ENCODE data around the gene LAMA2. TPM values are rescaled to one million over a fixed set of nuclear protein-coding genes. Genes with fewer than 3 reads are reported as not detected.
A peak's percentile ranks its signal among the peaks of the same experiment; 100 is the strongest.

The LAMA2 gene
- total and polyA plus RNA-seq, 4 donors: 5.2 to 105 (median 45.9) TPM

- no peak for ATAC-seq (ENCODE audit: insufficient read depth, low FRiP score)
- H3K9ac ChIP-seq (ENCODE audit: insufficient read depth in 1 of 2, low read length in 2 of 2): no peak overlapping the region
- WGBS, 2 donors: 77 to 78% methylated on average over 3 of the region's 3 CpGs
- TF ChIP-seq CTCF (IDR thresholded peaks at IDR 0.05; ENCODE audit: control extremely low read depth, extremely low read depth): no peak
- H3K27me3 ChIP-seq (ENCODE audit: control insufficient read depth in 3 of 3, insufficient read depth in 3 of 3, low read length in 2 of 3): no peaks in the 10 kb centered on the region
- no peaks in the 10 kb centered on the region for H3K9me3 ChIP-seq (ENCODE audit: control insufficient read depth in 4 of 4, insufficient read depth in 3 of 4, low read length in 3 of 4)
- H3K36me3 ChIP-seq (ENCODE audit: control insufficient read depth in 4 of 4, insufficient read depth in 4 of 4, low read length in 4 of 4): no peaks in the 10 kb centered on the region
- peak overlapping the region in 1 of 2 donors; percentile 61 for H3K27ac ChIP-seq (ENCODE audit: low read depth in 1 of 2, low read length in 1 of 2)
- H3K4me1 ChIP-seq (ENCODE audit: control insufficient read depth in 5 of 5, insufficient read depth in 5 of 5, low read length in 5 of 5): peaks cover 0 to 41% (median 16%) of the 10 kb centered on the region in 5 donors
- peak in 2 of 3 donors; percentile 78 to 85 for DNase-seq
- H3K4me3 ChIP-seq: no peak overlapping the region
Measured at GRCh38 chr6:129183681-129184301, 300.9 kb downstream of the LAMA2 start.

DNA sequence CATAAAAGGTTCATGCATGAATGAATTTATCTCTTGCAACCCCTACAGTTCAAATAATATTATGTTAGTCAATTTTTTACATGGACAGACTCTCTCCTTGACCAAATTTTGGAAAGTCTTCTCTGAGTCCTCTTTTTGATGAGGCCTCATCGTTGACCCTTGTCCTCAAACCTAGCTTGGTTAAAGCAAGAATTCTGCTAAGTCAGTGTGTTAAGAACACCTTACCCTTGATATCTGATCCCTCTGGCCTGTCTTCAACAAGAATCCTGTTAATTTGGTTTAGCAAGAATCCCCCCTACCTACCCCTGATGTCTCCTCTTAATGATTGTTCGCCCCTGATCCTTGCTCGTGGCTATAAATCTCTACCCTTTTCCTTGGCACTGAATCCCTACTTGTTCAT is 301.4 kb downstream of the LAMA2 start:
- DNase-seq (no peak), ATAC-seq (ENCODE audit: insufficient read depth, low FRiP score) (no peak)
- WGBS, 2 donors: 84 to 89% methylated on average over 3 of the region's 3 CpGs
- Histone ChIP-seq H3K36me3 (ENCODE audit: control insufficient read depth in 4 of 4, insufficient read depth in 4 of 4, low read length in 4 of 4) (no peaks in the 10 kb centered on the region), H3K4me3 (no peak overlapping the region), H3K27me3 (ENCODE audit: control insufficient read depth in 3 of 3, insufficient read depth in 3 of 3, low read length in 2 of 3) (no peaks in the 10 kb centered on the region), H3K9me3 (ENCODE audit: control insufficient read depth in 4 of 4, insufficient read depth in 3 of 4, low read length in 3 of 4) (no peaks in the 10 kb centered on the region), H3K9ac (ENCODE audit: insufficient read depth in 1 of 2, low read length in 2 of 2) (no peak overlapping the region), H3K4me1 (ENCODE audit: control insufficient read depth in 5 of 5, insufficient read depth in 5 of 5, low read length in 5 of 5) (peaks cover 0 to 46% (median 16%) of the 10 kb centered on the region in 5 donors), H3K27ac (ENCODE audit: low read depth in 1 of 2, low read length in 1 of 2) (peak overlapping the region in 1 of 2 donors; percentile 61)
- TF ChIP-seq CTCF (IDR thresholded peaks at IDR 0.05; ENCODE audit: control extremely low read depth, extremely low read depth): no peak

DNA sequence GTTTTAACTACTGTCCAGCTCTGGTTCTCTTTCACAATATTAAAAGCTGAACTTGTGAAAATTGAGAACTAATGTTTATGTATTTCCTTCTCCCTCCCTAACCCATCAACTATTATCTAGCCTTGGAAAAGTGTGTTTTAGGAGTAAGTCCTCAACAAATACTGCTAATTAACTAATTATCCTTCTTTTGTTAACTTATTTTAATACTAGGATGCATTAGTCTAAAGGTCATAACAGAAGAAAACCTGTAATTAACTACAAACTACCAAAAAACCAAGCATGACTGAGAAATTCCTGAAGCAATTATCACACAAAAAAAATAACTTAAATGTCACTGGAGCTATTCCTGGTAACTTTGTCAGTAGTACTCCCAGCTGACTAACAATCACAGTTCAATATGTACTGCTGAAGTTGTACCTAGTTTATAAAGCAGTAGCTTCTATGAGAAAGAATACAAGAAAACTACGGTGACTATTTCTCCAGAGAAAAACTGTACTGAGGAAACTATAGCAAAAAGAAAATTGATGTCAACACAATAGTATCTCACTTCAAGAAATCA is 301.9 kb downstream of the LAMA2 start:
- H3K9me3 ChIP-seq (ENCODE audit: control insufficient read depth in 4 of 4, insufficient read depth in 3 of 4, low read length in 3 of 4): no peaks in the 10 kb centered on the region
- no peak overlapping the region for H3K9ac ChIP-seq (ENCODE audit: insufficient read depth in 1 of 2, low read length in 2 of 2)
- no peaks in the 10 kb centered on the region for H3K36me3 ChIP-seq (ENCODE audit: control insufficient read depth in 4 of 4, insufficient read depth in 4 of 4, low read length in 4 of 4)
- no peak for ATAC-seq (ENCODE audit: insufficient read depth, low FRiP score)
- H3K4me3 ChIP-seq: no peak overlapping the region
- TF ChIP-seq CTCF (IDR thresholded peaks at IDR 0.05; ENCODE audit: control extremely low read depth, extremely low read depth): no peak
- H3K4me1 ChIP-seq (ENCODE audit: control insufficient read depth in 5 of 5, insufficient read depth in 5 of 5, low read length in 5 of 5): peaks cover 0 to 51% (median 16%) of the 10 kb centered on the region in 5 donors
- WGBS, 2 donors: 41 to 90% methylated on average over 1 of the region's 1 CpG
- peak overlapping the region in 1 of 2 donors; percentile 61 for H3K27ac ChIP-seq (ENCODE audit: low read depth in 1 of 2, low read length in 1 of 2)
- no peak for DNase-seq
- no peaks in the 10 kb centered on the region for H3K27me3 ChIP-seq (ENCODE audit: control insufficient read depth in 3 of 3, insufficient read depth in 3 of 3, low read length in 2 of 3)
